WTC11 (cell line): Measurements from ENCODE around the gene TMEM181. TPM values are rescaled to one million over a fixed set of nuclear protein-coding genes. Genes with fewer than 3 reads are reported as not detected.

Experiments
- ATAC-seq: fragments of 200-7000 bp; cut with Tn5 transposase; 2 replicates; pipeline ENCODE4 v1.10.0; 2021; ENCODE audit warnings: mild to moderate bottlenecking, moderate library complexity
- CTCF ChIA-PET: fragments of 300-600 bp; sonication (Branson Sonifier 250); formaldehyde crosslinking; loops from one replicate; lab custom pipeline; 2021; ENCODE audit warnings: antibody characterized with exemption; lab: Charles Lee
- POLR2A ChIA-PET: fragments of 350-600 bp; sonication (Branson Sonifier 250); formaldehyde crosslinking; loops from one replicate; lab custom pipeline; 2021; ENCODE audit warnings: antibody characterized with exemption; lab: Charles Lee
- DNase-seq: peaks from one replicate; pipeline ENCODE4 v3.0.0; 2021; ENCODE audit warnings: low spot score
- H3K27ac Mint-ChIP-seq: 2 replicates; pipeline ENCODE4 v1.8.0; 2021; ENCODE audit warnings: mixed read lengths
- H3K27me3 Mint-ChIP-seq: 2 replicates; pipeline ENCODE4 v1.8.0; 2021; ENCODE audit warnings: low read depth, mild to moderate bottlenecking, moderate library complexity, mixed read lengths
- H3K36me3 Mint-ChIP-seq: 2 replicates; pipeline ENCODE4 v1.8.0; 2021; ENCODE audit warnings: mixed read lengths
- H3K4me1 Mint-ChIP-seq: 2 replicates; pipeline ENCODE4 v1.8.0; 2022; ENCODE audit warnings: mixed read lengths
- H3K4me3 Mint-ChIP-seq: 2 replicates; pipeline ENCODE4 v1.8.0; 2021; ENCODE audit warnings: mild to moderate bottlenecking, moderate library complexity, mixed read lengths
- H3K9me3 Mint-ChIP-seq: 2 replicates; pipeline ENCODE4 v1.8.0; 2021; ENCODE audit warnings: mixed read lengths
- AFF4 ChIP-seq: sonication (generic); formaldehyde crosslinking; IDR thresholded peaks from 2 replicates; pipeline ENCODE4 v1.8.1; 2023; ENCODE audit warnings: mild to moderate bottlenecking, missing genetic modification reagents, borderline replicate concordance
- ATF1 ChIP-seq: sonication (generic); formaldehyde crosslinking; IDR thresholded peaks from 2 replicates; pipeline ENCODE4 v1.8.1; 2023; ENCODE audit warnings: mild to moderate bottlenecking, moderate library complexity, missing genetic modification reagents
- ATF2 ChIP-seq: sonication (generic); formaldehyde crosslinking; IDR thresholded peaks from 2 replicates; pipeline ENCODE4 v1.8.1; 2022; ENCODE audit warnings: low read depth, missing genetic modification reagents, borderline replicate concordance
- CREM ChIP-seq: sonication (generic); formaldehyde crosslinking; IDR thresholded peaks from 2 replicates; pipeline ENCODE4 v1.8.1; 2022; ENCODE audit warnings: mild to moderate bottlenecking, missing genetic modification reagents, moderate library complexity
- E2F4 ChIP-seq: sonication (generic); formaldehyde crosslinking; IDR thresholded peaks from 2 replicates; pipeline ENCODE4 v1.8.1; 2022; ENCODE audit warnings: low read depth, mild to moderate bottlenecking, moderate library complexity, missing genetic modification reagents, borderline replicate concordance
- EMX1 ChIP-seq: fragments of 250-450 bp; sonication (Bioruptor Pico); IDR thresholded peaks from 2 replicates; pipeline ENCODE4 v1.8.0; 2021; ENCODE audit warnings: mild to moderate bottlenecking
- ETV6 ChIP-seq: sonication (generic); formaldehyde crosslinking; IDR thresholded peaks from 2 replicates; pipeline ENCODE4 v1.8.1; 2022; ENCODE audit warnings: mild to moderate bottlenecking, missing genetic modification reagents
- GABPB1 ChIP-seq: sonication (generic); formaldehyde crosslinking; IDR thresholded peaks from 2 replicates; pipeline ENCODE4 v1.8.1; 2023; ENCODE audit warnings: mild to moderate bottlenecking, missing genetic modification reagents
- HMGA2 ChIP-seq: fragments of 250-450 bp; sonication (Bioruptor Pico); IDR thresholded peaks from 2 replicates; pipeline ENCODE4 v1.4.0; 2021; ENCODE audit warnings: mild to moderate bottlenecking, moderate library complexity
- JUN ChIP-seq: sonication (generic); formaldehyde crosslinking; IDR thresholded peaks from 2 replicates; pipeline ENCODE4 v1.8.0; 2023; ENCODE audit warnings: mild to moderate bottlenecking, missing genetic modification reagents
- KAT7 ChIP-seq: sonication (generic); formaldehyde crosslinking; IDR thresholded peaks from 2 replicates; pipeline ENCODE4 v1.8.1; 2023; ENCODE audit warnings: missing genetic modification reagents, mild to moderate bottlenecking, borderline replicate concordance
- NFATC4 ChIP-seq: fragments of 250-450 bp; sonication (Bioruptor Pico); IDR thresholded peaks from 2 replicates; pipeline ENCODE4 v1.9.0; 2021; ENCODE audit warnings: mild to moderate bottlenecking
- NFE2L1 ChIP-seq: sonication (generic); formaldehyde crosslinking; IDR thresholded peaks from 2 replicates; pipeline ENCODE4 v1.8.1; 2023; ENCODE audit warnings: missing genetic modification reagents
- NR1H2 ChIP-seq: sonication (generic); formaldehyde crosslinking; IDR thresholded peaks from 2 replicates; pipeline ENCODE4 v1.9.0; 2021; ENCODE audit warnings: mild to moderate bottlenecking, moderate library complexity, missing genetic modification reagents
- NR2C2 ChIP-seq: sonication (generic); formaldehyde crosslinking; IDR thresholded peaks from 2 replicates; pipeline ENCODE4 v1.8.0; 2022; ENCODE audit warnings: mild to moderate bottlenecking, missing genetic modification reagents
- OVOL2 ChIP-seq: fragments of 250-450 bp; sonication (Bioruptor Pico); IDR thresholded peaks from 2 replicates; pipeline ENCODE4 v1.9.0; 2021; ENCODE audit warnings: mild to moderate bottlenecking, borderline replicate concordance
- SP1 ChIP-seq: sonication (generic); formaldehyde crosslinking; conservative IDR thresholded peaks from 2 replicates; pipeline ENCODE4 v1.8.1; 2022; ENCODE audit warnings: missing genetic modification reagents
- TEAD1 ChIP-seq: sonication (generic); formaldehyde crosslinking; IDR thresholded peaks from 2 replicates; pipeline ENCODE4 v1.8.0; 2022; ENCODE audit warnings: mild to moderate bottlenecking, missing genetic modification reagents
- total RNA-seq: library from RNA; stranded (reverse); gene quantifications from 3 replicates; pipeline ENCODE4 v1.2.3, GENCODE V29; 2021
- TF ChIP-seq, protein P1 (sequence below): sonication (generic); formaldehyde crosslinking; IDR thresholded peaks from 2 replicates; pipeline ENCODE4 v1.8.0; 2022; ENCODE audit warnings: mild to moderate bottlenecking, missing genetic modification reagents
- TF ChIP-seq, protein P2 (sequence below): fragments of 200-600 bp; IDR thresholded peaks from 2 replicates; pipeline ENCODE4 v1.8.0; 2022; ENCODE audit warnings: antibody characterized with exemption
- TF ChIP-seq, protein P3 (sequence below): fragments of 250-450 bp; sonication (Bioruptor Pico); IDR thresholded peaks from 2 replicates; pipeline ENCODE4 v1.9.0; 2021; ENCODE audit warnings: moderate library complexity, mild to moderate bottlenecking, inconsistent platforms, borderline replicate concordance
- TF ChIP-seq, protein P4 (sequence below): sonication (generic); formaldehyde crosslinking; IDR thresholded peaks from 2 replicates; pipeline ENCODE4 v1.8.0; 2023; ENCODE audit warnings: missing genetic modification reagents
- TF ChIP-seq, protein P5 (sequence below): sonication (generic); formaldehyde crosslinking; IDR thresholded peaks from 2 replicates; pipeline ENCODE4 v1.8.1; 2023; ENCODE audit warnings: mild to moderate bottlenecking, missing genetic modification reagents

Gene TMEM181
- total RNA-seq, 1 experiment from 2014 or later: 18.8 TPM

DNA sequence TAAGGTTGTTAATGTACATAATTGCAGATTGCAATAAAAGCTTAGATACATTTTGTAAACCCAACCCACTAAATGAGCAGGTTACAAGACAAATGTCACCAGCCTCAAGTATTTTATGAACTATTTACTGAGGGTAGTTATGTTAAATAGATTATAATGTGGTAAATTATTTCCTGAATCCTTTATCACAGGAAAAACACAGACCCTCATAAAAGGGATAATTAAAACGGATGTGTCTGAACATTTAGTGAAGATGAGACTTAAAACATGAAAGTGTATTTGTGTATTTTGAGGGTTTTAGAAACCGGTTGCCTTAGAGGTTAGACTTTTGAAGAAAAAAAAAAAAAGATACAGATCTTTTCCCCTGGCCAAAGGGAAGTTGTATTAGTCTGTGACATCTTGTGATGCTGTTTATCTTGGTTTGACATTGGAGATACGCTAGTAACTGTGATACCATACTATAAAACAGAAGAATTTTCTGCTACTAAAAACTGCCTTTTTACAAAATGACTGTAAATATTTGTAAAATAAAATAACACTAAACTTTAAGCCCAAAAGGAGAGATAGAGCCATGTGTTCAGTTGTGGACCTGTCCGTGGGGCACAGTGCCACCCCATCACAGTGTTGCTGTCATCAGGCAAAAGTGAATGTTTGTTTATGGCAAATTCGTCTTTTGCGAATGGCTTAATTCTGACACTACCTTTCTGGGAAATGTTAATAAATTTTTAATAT, 75.0 kb downstream of the TMEM181 start (continued):
- TF ChIP-seq, protein P1, sequence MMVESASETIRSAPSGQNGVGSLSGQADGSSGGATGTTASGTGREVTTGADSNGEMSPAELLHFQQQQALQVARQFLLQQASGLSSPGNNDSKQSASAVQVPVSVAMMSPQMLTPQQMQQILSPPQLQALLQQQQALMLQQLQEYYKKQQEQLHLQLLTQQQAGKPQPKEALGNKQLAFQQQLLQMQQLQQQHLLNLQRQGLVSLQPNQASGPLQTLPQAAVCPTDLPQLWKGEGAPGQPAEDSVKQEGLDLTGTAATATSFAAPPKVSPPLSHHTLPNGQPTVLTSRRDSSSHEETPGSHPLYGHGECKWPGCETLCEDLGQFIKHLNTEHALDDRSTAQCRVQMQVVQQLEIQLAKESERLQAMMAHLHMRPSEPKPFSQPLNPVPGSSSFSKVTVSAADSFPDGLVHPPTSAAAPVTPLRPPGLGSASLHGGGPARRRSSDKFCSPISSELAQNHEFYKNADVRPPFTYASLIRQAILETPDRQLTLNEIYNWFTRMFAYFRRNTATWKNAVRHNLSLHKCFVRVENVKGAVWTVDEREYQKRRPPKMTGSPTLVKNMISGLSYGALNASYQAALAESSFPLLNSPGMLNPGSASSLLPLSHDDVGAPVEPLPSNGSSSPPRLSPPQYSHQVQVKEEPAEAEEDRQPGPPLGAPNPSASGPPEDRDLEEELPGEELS (CRISPR knock-in tag): no peak
- TF ChIP-seq, protein P2, sequence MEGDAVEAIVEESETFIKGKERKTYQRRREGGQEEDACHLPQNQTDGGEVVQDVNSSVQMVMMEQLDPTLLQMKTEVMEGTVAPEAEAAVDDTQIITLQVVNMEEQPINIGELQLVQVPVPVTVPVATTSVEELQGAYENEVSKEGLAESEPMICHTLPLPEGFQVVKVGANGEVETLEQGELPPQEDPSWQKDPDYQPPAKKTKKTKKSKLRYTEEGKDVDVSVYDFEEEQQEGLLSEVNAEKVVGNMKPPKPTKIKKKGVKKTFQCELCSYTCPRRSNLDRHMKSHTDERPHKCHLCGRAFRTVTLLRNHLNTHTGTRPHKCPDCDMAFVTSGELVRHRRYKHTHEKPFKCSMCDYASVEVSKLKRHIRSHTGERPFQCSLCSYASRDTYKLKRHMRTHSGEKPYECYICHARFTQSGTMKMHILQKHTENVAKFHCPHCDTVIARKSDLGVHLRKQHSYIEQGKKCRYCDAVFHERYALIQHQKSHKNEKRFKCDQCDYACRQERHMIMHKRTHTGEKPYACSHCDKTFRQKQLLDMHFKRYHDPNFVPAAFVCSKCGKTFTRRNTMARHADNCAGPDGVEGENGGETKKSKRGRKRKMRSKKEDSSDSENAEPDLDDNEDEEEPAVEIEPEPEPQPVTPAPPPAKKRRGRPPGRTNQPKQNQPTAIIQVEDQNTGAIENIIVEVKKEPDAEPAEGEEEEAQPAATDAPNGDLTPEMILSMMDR: no peak
- TF ChIP-seq KAT7 (no peak), SP1 (no peak), AFF4 (CRISPR knock-in tag) (no peak), NFE2L1 (CRISPR knock-in tag) (no peak), EMX1 (CRISPR knock-in tag) (no peak), E2F4 (CRISPR knock-in tag) (no peak)
- TF ChIP-seq, protein P3, sequence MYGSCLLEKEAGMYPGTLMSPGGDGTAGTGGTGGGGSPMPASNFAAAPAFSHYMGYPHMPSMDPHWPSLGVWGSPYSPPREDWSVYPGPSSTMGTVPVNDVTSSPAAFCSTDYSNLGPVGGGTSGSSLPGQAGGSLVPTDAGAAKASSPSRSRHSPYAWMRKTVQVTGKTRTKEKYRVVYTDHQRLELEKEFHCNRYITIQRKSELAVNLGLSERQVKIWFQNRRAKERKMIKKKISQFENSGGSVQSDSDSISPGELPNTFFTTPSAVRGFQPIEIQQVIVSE (CRISPR knock-in tag): no peak
- TF ChIP-seq, protein P4, sequence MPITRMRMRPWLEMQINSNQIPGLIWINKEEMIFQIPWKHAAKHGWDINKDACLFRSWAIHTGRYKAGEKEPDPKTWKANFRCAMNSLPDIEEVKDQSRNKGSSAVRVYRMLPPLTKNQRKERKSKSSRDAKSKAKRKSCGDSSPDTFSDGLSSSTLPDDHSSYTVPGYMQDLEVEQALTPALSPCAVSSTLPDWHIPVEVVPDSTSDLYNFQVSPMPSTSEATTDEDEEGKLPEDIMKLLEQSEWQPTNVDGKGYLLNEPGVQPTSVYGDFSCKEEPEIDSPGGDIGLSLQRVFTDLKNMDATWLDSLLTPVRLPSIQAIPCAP (CRISPR knock-in tag): no peak

GRCh38 chr6:158635427-158636073, 75.7 kb downstream of the TMEM181 start:
- peaks cover 6% of the 10 kb centered on the region for H3K4me1 Mint-ChIP-seq
- ATAC-seq (no peak), DNase-seq (no peak)
- no peak overlapping the region for H3K4me3 Mint-ChIP-seq
- H3K9me3 Mint-ChIP-seq: no peaks in the 10 kb centered on the region
- H3K27me3 Mint-ChIP-seq: no peaks in the 10 kb centered on the region
- CTCF ChIA-PET: interaction anchor here (0.7 kb wide), 1 partner anchor 13 kb away, joined by 3 read pairs; no protein-coding TSS in a partner anchor
- POLR2A ChIA-PET: no interaction called here
- H3K27ac Mint-ChIP-seq: no peak overlapping the region
- peaks cover 43% of the 10 kb centered on the region for H3K36me3 Mint-ChIP-seq
- TF ChIP-seq CREM (CRISPR knock-in tag): no peak
- TF ChIP-seq NFATC4 (CRISPR knock-in tag): no peak
- TF ChIP-seq HMGA2 (CRISPR knock-in tag): no peak
- no peak for TF ChIP-seq NR2C2 (CRISPR knock-in tag)
- no peak for TF ChIP-seq ATF1 (CRISPR knock-in tag)
- TF ChIP-seq TEAD1 (CRISPR knock-in tag): no peak
- no peak for TF ChIP-seq ATF2 (CRISPR knock-in tag)
- no peak for TF ChIP-seq OVOL2 (CRISPR knock-in tag)
- no peak for TF ChIP-seq GABPB1 (CRISPR knock-in tag)
- TF ChIP-seq, protein P5, sequence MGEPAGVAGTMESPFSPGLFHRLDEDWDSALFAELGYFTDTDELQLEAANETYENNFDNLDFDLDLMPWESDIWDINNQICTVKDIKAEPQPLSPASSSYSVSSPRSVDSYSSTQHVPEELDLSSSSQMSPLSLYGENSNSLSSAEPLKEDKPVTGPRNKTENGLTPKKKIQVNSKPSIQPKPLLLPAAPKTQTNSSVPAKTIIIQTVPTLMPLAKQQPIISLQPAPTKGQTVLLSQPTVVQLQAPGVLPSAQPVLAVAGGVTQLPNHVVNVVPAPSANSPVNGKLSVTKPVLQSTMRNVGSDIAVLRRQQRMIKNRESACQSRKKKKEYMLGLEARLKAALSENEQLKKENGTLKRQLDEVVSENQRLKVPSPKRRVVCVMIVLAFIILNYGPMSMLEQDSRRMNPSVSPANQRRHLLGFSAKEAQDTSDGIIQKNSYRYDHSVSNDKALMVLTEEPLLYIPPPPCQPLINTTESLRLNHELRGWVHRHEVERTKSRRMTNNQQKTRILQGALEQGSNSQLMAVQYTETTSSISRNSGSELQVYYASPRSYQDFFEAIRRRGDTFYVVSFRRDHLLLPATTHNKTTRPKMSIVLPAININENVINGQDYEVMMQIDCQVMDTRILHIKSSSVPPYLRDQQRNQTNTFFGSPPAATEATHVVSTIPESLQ: no peak
- no peak for TF ChIP-seq JUN (CRISPR knock-in tag)
- TF ChIP-seq ETV6 (CRISPR knock-in tag): no peak
- TF ChIP-seq NR1H2 (CRISPR knock-in tag): no peak
